ENCODE measurements around the gene INPP4B. TPM values are rescaled to one million over a fixed set of nuclear protein-coding genes. Genes with fewer than 3 reads are reported as not detected.

Gene INPP4B
- total RNA-seq, 2 experiments from 2014 or later: 23.5 to 29.7 TPM

DNA sequence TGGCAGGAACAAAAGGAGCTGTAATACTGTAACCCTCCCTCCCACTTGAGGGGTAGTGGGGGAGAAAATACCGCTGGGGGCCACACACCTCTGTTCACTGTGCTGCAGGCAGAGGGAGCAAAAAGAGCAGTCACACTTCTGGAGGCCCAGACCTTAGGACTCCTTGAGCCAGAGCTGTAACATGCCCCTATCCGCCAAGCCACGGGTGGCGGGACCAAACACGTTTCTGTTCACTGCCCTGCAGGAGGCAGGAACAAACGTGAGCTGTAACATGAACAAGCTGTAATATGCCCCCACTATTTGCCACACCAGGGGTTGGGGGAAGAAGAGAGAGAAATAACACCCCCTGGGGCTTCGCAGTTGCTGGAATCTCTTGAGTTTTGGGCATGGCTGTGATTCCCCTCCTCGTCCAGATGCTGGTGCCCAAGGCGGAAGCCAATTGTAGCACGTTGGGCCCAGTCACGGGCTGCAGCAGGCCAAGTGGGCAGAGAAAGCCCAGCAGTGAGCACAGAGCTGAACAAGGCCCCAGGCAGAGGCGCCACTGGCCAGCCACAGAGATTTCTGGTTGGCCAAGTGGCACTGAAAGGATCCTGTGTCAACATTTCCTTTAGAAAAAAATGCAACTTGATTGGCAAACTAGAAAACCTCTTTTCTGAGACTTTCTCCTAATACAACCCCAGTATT, 509.7 kb downstream of the INPP4B start:
- H3K9me3 Mint-ChIP-seq (ENCODE audit: low read depth): no peaks in the 10 kb centered on the region
- CTCF ChIA-PET: interaction anchor here (0.5 kb wide), 1 partner anchor 62 kb away, joined by 3 read pairs; no protein-coding TSS in a partner anchor
- no peak overlapping the region for H3K27ac Mint-ChIP-seq
- H3K27me3 Mint-ChIP-seq: no peaks in the 10 kb centered on the region
- H3K4me1 Mint-ChIP-seq: no peaks in the 10 kb centered on the region
- H3K4me3 Mint-ChIP-seq: no peak overlapping the region
- peaks cover 26% of the 10 kb centered on the region for H3K36me3 Mint-ChIP-seq
- ATAC-seq: no peak
- DNase-seq: no peak

DNA sequence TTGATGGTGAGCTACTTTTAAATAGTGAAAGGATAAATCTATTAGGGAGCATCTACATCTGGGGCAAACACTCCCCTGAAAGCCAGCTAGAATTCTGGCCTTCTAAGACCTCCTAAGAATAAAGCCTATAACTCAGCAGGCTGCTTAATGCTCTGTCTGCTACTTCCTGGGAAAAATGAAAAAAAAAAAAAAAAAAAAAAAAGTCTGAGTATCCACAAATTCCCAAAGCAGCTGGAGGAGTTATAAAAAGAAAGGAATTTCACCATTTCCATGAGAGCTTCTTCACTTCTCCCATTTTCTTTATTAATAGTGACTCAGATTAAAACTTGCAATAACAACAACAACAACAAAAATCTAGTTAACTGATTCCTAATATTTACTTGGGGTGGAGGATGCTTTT, 511.2 kb downstream of the INPP4B start:
- Mint-ChIP-seq H3K9me3 (ENCODE audit: low read depth) (no peaks in the 10 kb centered on the region), H3K27me3 (no peaks in the 10 kb centered on the region), H3K4me3 (no peak overlapping the region)

DNA sequence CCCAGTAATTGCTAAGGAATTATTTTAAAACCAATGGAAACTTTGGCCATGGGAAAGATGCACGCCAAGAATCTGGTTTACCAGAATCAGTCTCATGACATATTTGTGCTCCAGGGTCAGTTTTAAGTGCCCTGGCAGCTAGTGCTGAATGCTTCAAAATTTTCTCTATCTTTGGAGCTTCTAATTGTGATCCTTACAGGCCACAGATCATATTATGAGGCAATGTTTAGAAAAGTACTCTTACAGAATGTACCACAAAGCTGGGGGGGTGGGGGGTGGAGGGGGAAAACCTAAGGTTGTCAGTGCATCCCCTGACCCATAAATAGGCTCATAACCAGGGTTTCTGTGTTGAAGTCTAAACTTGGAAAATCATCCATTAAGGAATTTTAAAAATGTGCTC, 514.5 kb downstream of the INPP4B start:
- CTCF ChIA-PET: no interaction called here
- Mint-ChIP-seq H3K36me3 (peaks cover 15% of the 10 kb centered on the region), H3K27ac (no peak overlapping the region), H3K4me3 (no peak overlapping the region), H3K27me3 (no peaks in the 10 kb centered on the region), H3K4me1 (no peaks in the 10 kb centered on the region), H3K9me3 (ENCODE audit: low read depth) (no peaks in the 10 kb centered on the region)
- no peak for ATAC-seq
- DNase-seq: no peak

More for the DNA sequence above, 511.2 kb downstream of the INPP4B start:
- Mint-ChIP-seq H3K4me1 (no peaks in the 10 kb centered on the region), H3K27ac (no peak overlapping the region), H3K36me3 (peaks cover 26% of the 10 kb centered on the region)
- ATAC-seq (no peak), DNase-seq (no peak)
- CTCF ChIA-PET: interaction anchor here (0.5 to 0.7 kb wide), 2 partner anchors 37 to 491 kb away, joined by 4 read pairs; no protein-coding TSS in a partner anchor

DNA sequence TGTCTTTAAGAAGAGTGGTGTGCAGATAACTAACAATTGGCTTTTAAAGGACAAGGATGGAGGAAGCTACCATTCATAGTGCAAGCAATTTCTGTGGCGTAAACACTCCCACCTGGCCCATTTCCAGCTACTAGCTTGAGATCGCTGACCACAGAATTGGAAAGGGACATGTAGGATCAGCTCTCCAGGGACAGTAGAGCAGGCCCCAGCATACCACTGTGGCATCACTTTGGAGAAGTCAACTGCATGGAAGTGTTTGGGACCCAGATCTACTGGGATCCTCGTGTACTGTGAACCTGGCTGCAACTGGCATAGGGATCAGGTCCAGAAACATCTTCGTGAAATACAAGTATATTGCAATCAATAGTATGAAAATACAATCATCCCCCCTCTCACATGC, 515.0 kb downstream of the INPP4B start:
- no peak overlapping the region for H3K27ac Mint-ChIP-seq
- CTCF ChIA-PET: no interaction called here
- no peak for DNase-seq
- no peaks in the 10 kb centered on the region for H3K27me3 Mint-ChIP-seq
- H3K36me3 Mint-ChIP-seq: peaks cover 11% of the 10 kb centered on the region
- no peaks in the 10 kb centered on the region for H3K9me3 Mint-ChIP-seq (ENCODE audit: low read depth)
- H3K4me3 Mint-ChIP-seq: no peak overlapping the region
- no peak for ATAC-seq
- no peaks in the 10 kb centered on the region for H3K4me1 Mint-ChIP-seq

DNA sequence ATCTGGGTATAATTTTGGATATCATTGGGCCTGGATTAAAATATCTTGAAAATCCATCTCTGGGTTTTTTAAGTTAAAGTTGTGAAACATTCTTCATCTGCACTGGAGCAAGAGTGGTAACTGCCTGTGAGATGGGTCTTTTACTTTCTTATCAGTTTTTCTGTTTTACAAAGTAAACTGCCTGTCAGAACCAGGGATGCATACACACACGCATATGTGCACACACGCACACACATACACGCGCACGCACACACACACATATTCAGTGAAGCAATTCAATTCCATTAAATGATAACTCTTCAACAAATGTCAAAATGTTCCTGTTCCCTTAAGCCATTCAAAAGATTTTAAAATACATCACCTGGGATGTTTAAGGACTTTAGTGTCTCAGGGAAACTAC, 515.8 kb downstream of the INPP4B start:
- Mint-ChIP-seq H3K27me3 (no peaks in the 10 kb centered on the region), H3K36me3 (peaks cover 5% of the 10 kb centered on the region), H3K27ac (no peak overlapping the region), H3K4me3 (no peak overlapping the region), H3K9me3 (ENCODE audit: low read depth) (no peaks in the 10 kb centered on the region), H3K4me1 (peaks cover 2% of the 10 kb centered on the region)
- DNase-seq: no peak
- ATAC-seq: no peak
- CTCF ChIA-PET: no interaction called here

- no peak for ATAC-seq
- Mint-ChIP-seq H3K4me3 (no peak overlapping the region), H3K4me1 (peaks cover 10% of the 10 kb centered on the region), H3K9me3 (ENCODE audit: low read depth) (no peaks in the 10 kb centered on the region), H3K27ac (no peak overlapping the region), H3K36me3 (peaks cover 2% of the 10 kb centered on the region), H3K27me3 (no peaks in the 10 kb centered on the region)
- no peak for DNase-seq
- CTCF ChIA-PET: no interaction called here
Measured at GRCh38 chr4:142329313-142329712, 516.8 kb downstream of the INPP4B start.

DNA sequence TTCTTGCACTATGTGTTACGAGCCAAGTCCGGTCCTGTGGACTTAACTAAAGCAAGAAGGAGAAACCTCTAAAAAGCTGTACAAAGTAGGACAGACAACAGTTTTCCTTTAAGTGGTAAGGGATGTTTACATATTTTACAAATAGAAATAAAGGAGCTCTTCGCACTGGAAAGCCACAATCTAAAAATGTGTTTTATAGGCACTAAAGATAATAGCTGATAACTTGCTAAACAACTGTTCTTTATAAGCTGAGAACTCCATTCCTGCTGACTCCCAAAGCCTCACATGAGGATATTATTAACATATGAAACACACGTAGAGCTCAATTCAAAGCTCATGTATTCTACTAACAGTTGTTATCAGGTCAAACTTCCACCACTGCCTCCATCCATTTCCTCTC, 519.9 kb downstream of the INPP4B start:
- CTCF ChIA-PET: interaction anchor here (1.4 kb wide), 1 partner anchor 26 kb away, joined by 3 read pairs; no protein-coding TSS in a partner anchor
- DNase-seq (no peak), ATAC-seq (no peak)
- Mint-ChIP-seq H3K36me3 (peaks cover 13% of the 10 kb centered on the region), H3K4me3 (no peak overlapping the region), H3K4me1 (peaks cover 11% of the 10 kb centered on the region), H3K9me3 (ENCODE audit: low read depth) (no peaks in the 10 kb centered on the region), H3K27me3 (no peaks in the 10 kb centered on the region), H3K27ac (no peak overlapping the region)

- ATAC-seq (peak; percentile 45), DNase-seq (no peak)
- H3K27ac Mint-ChIP-seq: no peak overlapping the region
- peaks cover 13% of the 10 kb centered on the region for H3K4me1 Mint-ChIP-seq
- no peaks in the 10 kb centered on the region for H3K9me3 Mint-ChIP-seq (ENCODE audit: low read depth)
- H3K36me3 Mint-ChIP-seq: peaks cover 17% of the 10 kb centered on the region
- CTCF ChIA-PET: no interaction called here
- H3K4me3 Mint-ChIP-seq: no peak overlapping the region
- no peaks in the 10 kb centered on the region for H3K27me3 Mint-ChIP-seq
Measured at GRCh38 chr4:142324572-142324971, 521.5 kb downstream of the INPP4B start.

- Mint-ChIP-seq H3K27me3 (no peaks in the 10 kb centered on the region), H3K9me3 (ENCODE audit: low read depth) (no peaks in the 10 kb centered on the region), H3K27ac (no peak overlapping the region), H3K4me3 (no peak overlapping the region), H3K4me1 (peaks cover 13% of the 10 kb centered on the region), H3K36me3 (peaks cover 19% of the 10 kb centered on the region)
- CTCF ChIA-PET: no interaction called here
- DNase-seq: no peak
- ATAC-seq: no peak
Measured at GRCh38 chr4:142322996-142323395, 523.1 kb downstream of the INPP4B start.

DNA sequence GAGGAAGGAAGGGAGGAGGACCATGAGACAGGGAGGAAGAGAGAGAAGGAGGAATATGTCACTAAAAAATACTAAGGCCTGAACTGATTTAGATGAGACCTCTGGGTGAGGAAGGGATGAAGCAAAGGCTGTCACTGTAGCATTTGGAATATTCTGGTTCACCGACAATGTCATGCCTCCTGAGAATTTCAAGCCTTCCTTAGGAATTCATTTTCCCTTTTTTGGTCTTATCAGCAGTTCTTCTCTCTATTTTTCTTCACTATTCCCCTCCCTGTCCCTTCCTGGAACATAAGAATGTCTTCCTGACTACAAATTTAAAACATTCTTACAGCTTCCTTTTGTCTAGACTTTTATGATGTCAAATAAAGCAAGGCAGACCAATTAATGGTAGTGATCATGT, 527.8 kb downstream of the INPP4B start:
- no peak overlapping the region for H3K27ac Mint-ChIP-seq
- peaks cover 34% of the 10 kb centered on the region for H3K36me3 Mint-ChIP-seq
- no peaks in the 10 kb centered on the region for H3K27me3 Mint-ChIP-seq
- peaks cover 16% of the 10 kb centered on the region for H3K4me1 Mint-ChIP-seq
- ATAC-seq: no peak
- DNase-seq: no peak
- CTCF ChIA-PET: interaction anchor here (1.3 kb wide), 1 partner anchor 10 kb away, joined by 4 read pairs; no protein-coding TSS in a partner anchor
- no peak overlapping the region for H3K4me3 Mint-ChIP-seq
- H3K9me3 Mint-ChIP-seq (ENCODE audit: low read depth): no peaks in the 10 kb centered on the region

DNA sequence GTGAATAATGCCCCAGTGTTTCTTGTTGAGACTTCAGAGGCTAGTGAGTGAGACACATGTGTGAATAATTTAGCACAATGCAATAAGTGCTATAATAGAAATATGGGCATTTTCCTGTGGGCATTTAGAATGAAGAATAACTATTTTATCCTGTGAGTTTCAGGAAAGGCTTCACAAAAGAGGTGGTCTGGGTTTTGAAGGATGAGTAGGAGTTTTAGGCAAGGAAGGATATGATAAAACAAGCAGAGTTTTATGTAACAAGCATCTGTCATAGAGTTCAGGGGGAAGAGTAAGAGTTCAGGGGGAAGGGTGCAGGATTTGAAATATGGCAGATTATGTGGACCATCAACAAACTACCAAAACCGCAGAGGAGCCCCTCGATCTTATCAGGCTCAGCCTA, 529.2 kb downstream of the INPP4B start:
- Mint-ChIP-seq H3K36me3 (peaks cover 43% of the 10 kb centered on the region), H3K27ac (no peak overlapping the region), H3K4me3 (no peak overlapping the region), H3K9me3 (ENCODE audit: low read depth) (no peaks in the 10 kb centered on the region), H3K4me1 (peaks cover 16% of the 10 kb centered on the region), H3K27me3 (no peaks in the 10 kb centered on the region)
- ATAC-seq (no peak), DNase-seq (no peak)
- CTCF ChIA-PET: no interaction called here

DNA sequence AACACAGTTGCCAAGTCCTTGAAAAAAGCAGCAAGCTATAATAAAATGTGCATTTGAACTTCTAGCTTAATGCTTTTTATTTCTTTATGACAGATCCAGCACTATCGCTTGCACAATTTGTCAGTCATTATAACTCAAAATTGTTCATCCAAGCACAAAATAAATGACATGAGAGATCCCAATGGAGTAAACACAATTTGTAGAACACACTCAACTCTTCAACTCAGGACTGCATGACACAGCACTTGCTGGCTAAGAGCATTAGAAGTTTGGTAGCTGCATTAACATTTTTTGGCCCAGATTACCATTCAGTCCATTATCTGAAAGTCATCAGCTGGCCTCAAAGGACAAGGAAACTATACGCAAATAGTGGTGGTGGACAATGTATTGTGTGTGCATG, 530.1 kb downstream of the INPP4B start:
- H3K27ac Mint-ChIP-seq: no peak overlapping the region

GRCh38 chr4:142314686-142315085, 531.4 kb downstream of the INPP4B start:
- H3K4me1 Mint-ChIP-seq: peaks cover 14% of the 10 kb centered on the region

More for the DNA sequence above, 530.1 kb downstream of the INPP4B start:
- Mint-ChIP-seq H3K4me3 (no peak overlapping the region), H3K36me3 (peaks cover 43% of the 10 kb centered on the region), H3K4me1 (peaks cover 16% of the 10 kb centered on the region), H3K27me3 (no peaks in the 10 kb centered on the region), H3K9me3 (ENCODE audit: low read depth) (no peaks in the 10 kb centered on the region)
- no peak for ATAC-seq
- DNase-seq: no peak
- CTCF ChIA-PET: interaction anchor here (0.6 kb wide), 1 partner anchor 119 kb away, joined by 3 read pairs; no protein-coding TSS in a partner anchor

DNA sequence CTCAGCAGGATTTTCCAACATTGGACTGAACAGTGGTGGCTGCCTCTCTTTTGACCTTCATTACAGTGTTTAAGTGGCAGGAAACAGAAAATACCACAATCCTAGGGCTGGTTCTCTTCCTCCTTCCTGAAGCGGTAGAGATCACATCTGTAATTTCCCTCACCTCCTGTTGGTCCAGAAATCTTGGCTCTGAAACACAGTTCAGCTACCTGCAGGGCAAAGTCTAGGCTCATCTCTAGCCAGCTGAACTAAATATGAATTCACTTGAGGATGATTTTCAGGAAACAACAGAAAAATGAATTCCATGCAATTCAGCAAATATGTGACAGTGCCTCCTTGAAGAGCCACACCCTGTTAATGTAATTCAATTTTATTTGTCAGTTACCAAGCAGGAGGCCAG, 531.9 kb downstream of the INPP4B start:
- Mint-ChIP-seq H3K36me3 (peaks cover 41% of the 10 kb centered on the region), H3K27me3 (no peaks in the 10 kb centered on the region), H3K4me3 (no peak overlapping the region), H3K9me3 (ENCODE audit: low read depth) (no peaks in the 10 kb centered on the region), H3K27ac (no peak overlapping the region), H3K4me1 (peaks cover 14% of the 10 kb centered on the region)
- peak; percentile 27 for ATAC-seq
- CTCF ChIA-PET: interaction anchor here (1.2 kb wide), 1 partner anchor 9 kb away, joined by 3 read pairs; no protein-coding TSS in a partner anchor
- no peak for DNase-seq

More at GRCh38 chr4:142314686-142315085, 531.4 kb downstream of the INPP4B start:
- no peak for ATAC-seq
- no peak overlapping the region for H3K27ac Mint-ChIP-seq
- CTCF ChIA-PET: no interaction called here
- no peaks in the 10 kb centered on the region for H3K9me3 Mint-ChIP-seq (ENCODE audit: low read depth)
- H3K4me3 Mint-ChIP-seq: no peak overlapping the region
- DNase-seq: no peak
- H3K27me3 Mint-ChIP-seq: no peaks in the 10 kb centered on the region
- H3K36me3 Mint-ChIP-seq: peaks cover 43% of the 10 kb centered on the region

Measured in activated CD8-positive, alpha-beta memory T cell treated with anti-CD3 and anti-CD28 coated beads, Interleukin-2, amount 10 ng/mL, durations not matched to agents 7 days and 5 days (primary cell).